SU-DHL-6 (cell line): ENCODE results near the gene NBEA.

Source experiments
- H2AFZ ChIP-seq: fragments of 200-600 bp; sonication (generic); 2 replicates; pipeline ENCODE4 v1.6.1; 2014; ENCODE audit warnings: low read depth, mild to moderate bottlenecking, moderate library complexity, mixed read lengths, antibody characterized with exemption, low read length; ENCODE audit not compliant: severe bottlenecking
- H3F3A ChIP-seq: fragments of 200-600 bp; shearing (Covaris generic); 2 replicates; pipeline ENCODE4 v1.6.0; 2016; ENCODE audit warnings: antibody characterized with exemption, mild to moderate bottlenecking; ENCODE audit not compliant: insufficient read depth
- H3K27ac ChIP-seq: fragments of 200-600 bp; sonication (generic); 2 replicates; pipeline ENCODE4 v1.5.1; 2016; ENCODE audit warnings: low read depth, mild to moderate bottlenecking, low read length, moderate library complexity, mixed read lengths
- H3K27me3 ChIP-seq: fragments of 200-600 bp; sonication (generic), shearing (Covaris generic); 2 replicates; pipeline ENCODE4 v1.6.0; 2014; ENCODE audit warnings: mild to moderate bottlenecking, low read length
- H3K36me3 ChIP-seq: fragments of 200-600 bp; sonication (generic); 2 replicates; pipeline ENCODE4 v1.6.1; 2014; ENCODE audit warnings: mild to moderate bottlenecking, low read length, mixed read lengths
- H3K4me2 ChIP-seq: fragments of 300-600, 200-600 bp; shearing (Covaris generic), sonication (generic); 2 replicates; pipeline ENCODE4 v1.6.0; 2014; ENCODE audit warnings: low read length, low read depth, mild to moderate bottlenecking; ENCODE audit not compliant: poor library complexity, severe bottlenecking
- H3K4me3 ChIP-seq: fragments of 200-600 bp; sonication (generic); 2 replicates; pipeline ENCODE4 v1.5.1; 2014; ENCODE audit warnings: antibody characterized with exemption, low read length, mild to moderate bottlenecking, mixed read lengths; ENCODE audit not compliant: insufficient read depth, poor library complexity, severe bottlenecking
- H3K79me2 ChIP-seq: fragments of 200-600 bp; sonication (generic); 2 replicates; pipeline ENCODE4 v1.6.1; 2014; ENCODE audit warnings: mild to moderate bottlenecking, low read length, moderate library complexity; ENCODE audit not compliant: insufficient read depth
- H3K9ac ChIP-seq: fragments of 200-600 bp; sonication (generic); 2 replicates; pipeline ENCODE4 v1.7.0; 2014; ENCODE audit warnings: mild to moderate bottlenecking, low read length
- H3K9me2 ChIP-seq: fragments of 200-600 bp; sonication (generic); replicated peaks from 2 replicates; pipeline ENCODE4 v1.6.1; 2014; ENCODE audit warnings: low read length; ENCODE audit not compliant: insufficient read depth
- H3K9me3 ChIP-seq: fragments of 200-600 bp; sonication (generic); 2 replicates; pipeline ENCODE4 v1.6.1; 2014; ENCODE audit warnings: low read length, mixed read lengths; ENCODE audit not compliant: insufficient read depth
- H4K20me1 ChIP-seq: fragments of 200-600 bp; sonication (generic); 2 replicates; pipeline ENCODE4 v1.6.1; 2014; ENCODE audit warnings: low read depth, mild to moderate bottlenecking, antibody characterized with exemption, low read length, moderate library complexity, mixed read lengths
- EZH2phosphoT487 ChIP-seq: fragments of 200-600 bp; sonication (generic), shearing (Covaris generic); conservative IDR thresholded peaks from 2 replicates; pipeline ENCODE4 v1.6.1; 2018; ENCODE audit warnings: mild to moderate bottlenecking, antibody characterized with exemption, low read length, moderate library complexity, mixed read lengths
- TF ChIP-seq, protein P1 (sequence below): fragments of 200-600 bp; sonication (generic); IDR thresholded peaks from one replicate; pipeline ENCODE4 v1.5.1; 2017; ENCODE audit warnings: antibody characterized with exemption, mild to moderate bottlenecking, low read length, moderate library complexity; ENCODE audit not compliant: insufficient read depth, poor library complexity, severe bottlenecking

Gene NBEA

GRCh38 chr13:35712907-35713761 lies 771.1 kb downstream of the NBEA start:
- H3F3A ChIP-seq: no peaks in the 10 kb centered on the region
- no peaks in the 10 kb centered on the region for H3K9me2 ChIP-seq
- H3K9ac ChIP-seq: no peak overlapping the region
- no peak overlapping the region for H3K4me3 ChIP-seq
- H3K36me3 ChIP-seq: no peaks in the 10 kb centered on the region
- no peak overlapping the region for H2AFZ ChIP-seq
- no peak overlapping the region for H3K27ac ChIP-seq
- H3K4me2 ChIP-seq: no peak overlapping the region
- H3K27me3 ChIP-seq: no peaks in the 10 kb centered on the region
- no peaks in the 10 kb centered on the region for H4K20me1 ChIP-seq
- TF ChIP-seq, protein P1, sequence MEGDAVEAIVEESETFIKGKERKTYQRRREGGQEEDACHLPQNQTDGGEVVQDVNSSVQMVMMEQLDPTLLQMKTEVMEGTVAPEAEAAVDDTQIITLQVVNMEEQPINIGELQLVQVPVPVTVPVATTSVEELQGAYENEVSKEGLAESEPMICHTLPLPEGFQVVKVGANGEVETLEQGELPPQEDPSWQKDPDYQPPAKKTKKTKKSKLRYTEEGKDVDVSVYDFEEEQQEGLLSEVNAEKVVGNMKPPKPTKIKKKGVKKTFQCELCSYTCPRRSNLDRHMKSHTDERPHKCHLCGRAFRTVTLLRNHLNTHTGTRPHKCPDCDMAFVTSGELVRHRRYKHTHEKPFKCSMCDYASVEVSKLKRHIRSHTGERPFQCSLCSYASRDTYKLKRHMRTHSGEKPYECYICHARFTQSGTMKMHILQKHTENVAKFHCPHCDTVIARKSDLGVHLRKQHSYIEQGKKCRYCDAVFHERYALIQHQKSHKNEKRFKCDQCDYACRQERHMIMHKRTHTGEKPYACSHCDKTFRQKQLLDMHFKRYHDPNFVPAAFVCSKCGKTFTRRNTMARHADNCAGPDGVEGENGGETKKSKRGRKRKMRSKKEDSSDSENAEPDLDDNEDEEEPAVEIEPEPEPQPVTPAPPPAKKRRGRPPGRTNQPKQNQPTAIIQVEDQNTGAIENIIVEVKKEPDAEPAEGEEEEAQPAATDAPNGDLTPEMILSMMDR: no peak
- no peak for TF ChIP-seq EZH2phosphoT487
- no peaks in the 10 kb centered on the region for H3K9me3 ChIP-seq
- no peaks in the 10 kb centered on the region for H3K79me2 ChIP-seq

DNA sequence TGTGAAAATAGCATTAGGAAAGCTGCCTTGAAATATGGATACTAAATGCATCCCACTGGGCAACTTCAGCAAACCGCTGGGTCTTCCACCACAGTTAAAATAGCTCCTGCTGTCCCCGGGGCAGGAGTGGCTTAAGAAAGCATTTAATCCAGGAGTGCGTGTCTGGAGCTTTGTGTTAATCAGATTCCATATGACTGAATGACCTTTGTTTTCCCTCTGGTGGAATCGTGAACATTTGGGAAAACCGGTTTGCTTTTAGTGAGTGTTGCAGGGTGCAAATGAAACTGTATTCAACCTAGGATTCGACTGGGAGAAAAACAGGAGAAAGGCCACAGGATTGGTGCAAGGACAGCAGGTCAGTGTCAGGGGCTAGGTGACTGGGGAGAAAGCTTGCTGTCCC lies 772.1 kb downstream of the NBEA start:
- H3K27me3 ChIP-seq: no peaks in the 10 kb centered on the region
- H4K20me1 ChIP-seq: no peaks in the 10 kb centered on the region
- no peak overlapping the region for H3K4me3 ChIP-seq
- no peak overlapping the region for H3K9ac ChIP-seq
- no peaks in the 10 kb centered on the region for H3K9me2 ChIP-seq
- H3K36me3 ChIP-seq: no peaks in the 10 kb centered on the region
- no peak overlapping the region for H3K4me2 ChIP-seq
- H3F3A ChIP-seq: no peaks in the 10 kb centered on the region
- H2AFZ ChIP-seq: no peak overlapping the region
- no peaks in the 10 kb centered on the region for H3K9me3 ChIP-seq
- TF ChIP-seq EZH2phosphoT487: no peak
- TF ChIP-seq, protein P1: no peak
- no peaks in the 10 kb centered on the region for H3K79me2 ChIP-seq
- no peak overlapping the region for H3K27ac ChIP-seq

- Histone ChIP-seq H4K20me1 (no peaks in the 10 kb centered on the region), H3K79me2 (no peaks in the 10 kb centered on the region), H3K9me2 (no peaks in the 10 kb centered on the region), H3K36me3 (no peaks in the 10 kb centered on the region), H3K9ac (no peak overlapping the region), H3K4me2 (no peak overlapping the region), H3F3A (no peaks in the 10 kb centered on the region), H3K27ac (no peak overlapping the region), H3K9me3 (no peaks in the 10 kb centered on the region), H3K27me3 (no peaks in the 10 kb centered on the region), H3K4me3 (no peak overlapping the region), H2AFZ (no peak overlapping the region)
- TF ChIP-seq, protein P1: no peak
- TF ChIP-seq EZH2phosphoT487: no peak
Observed at GRCh38 chr13:35714588-35715377, 772.7 kb downstream of the NBEA start.
